NCI-H1417 treated with DMSO at 0.1 percent for 48 hours (cell line): ENCODE results near the gene CEP41.
A peak's percentile ranks its signal among the peaks of the same experiment; 100 is the strongest.
"Not testable (repeated sequence)": the region's sequence is repeated elsewhere in the genome, so short reads cannot be mapped to it uniquely, and the experiment has no call there.

Experiments used
- DNase-seq: peaks from one replicate; lab custom pipeline; 2025; lab: John Stamatoyannopoulos, UW

Gene CEP41

DNA sequence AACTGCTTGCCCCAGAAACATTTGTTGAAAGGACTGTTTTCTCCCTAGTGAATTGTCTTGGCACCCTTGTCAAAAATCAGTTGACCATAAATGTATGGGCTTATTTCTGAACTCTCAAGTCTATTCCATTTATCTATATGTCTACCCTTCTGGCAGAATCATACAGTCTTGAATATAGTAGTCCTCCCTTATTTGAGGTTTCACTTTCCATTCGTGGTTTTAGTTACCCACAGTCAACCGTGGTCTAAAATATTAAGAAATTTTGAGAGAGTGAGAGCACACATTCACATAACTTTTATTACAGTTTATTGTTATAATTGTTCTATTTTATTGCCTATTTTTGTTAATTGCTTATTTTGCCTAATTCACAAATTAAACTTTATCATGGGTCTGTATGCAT, 17.4 kb upstream of the CEP41 start:
- DNase-seq, result no peak

DNA sequence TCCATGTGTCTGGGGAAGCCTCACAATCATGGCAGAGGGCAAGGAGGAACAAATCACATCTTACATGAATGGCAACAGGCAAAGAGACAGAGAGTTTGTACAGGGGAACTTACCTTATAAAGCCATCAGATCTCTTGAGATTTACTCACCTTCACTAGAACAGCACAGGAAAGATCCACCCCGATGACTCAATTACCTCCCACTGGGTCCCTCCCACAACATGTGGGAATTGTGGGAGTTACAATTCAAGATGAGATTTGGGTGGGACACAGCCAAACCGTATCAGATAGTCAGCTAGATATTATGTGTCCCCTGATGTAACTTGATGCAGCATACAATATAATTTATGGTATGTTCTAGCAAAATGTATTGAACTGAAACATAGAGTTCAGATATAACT, 14.1 kb upstream of the CEP41 start:
- DNase-seq, result no peak

DNA sequence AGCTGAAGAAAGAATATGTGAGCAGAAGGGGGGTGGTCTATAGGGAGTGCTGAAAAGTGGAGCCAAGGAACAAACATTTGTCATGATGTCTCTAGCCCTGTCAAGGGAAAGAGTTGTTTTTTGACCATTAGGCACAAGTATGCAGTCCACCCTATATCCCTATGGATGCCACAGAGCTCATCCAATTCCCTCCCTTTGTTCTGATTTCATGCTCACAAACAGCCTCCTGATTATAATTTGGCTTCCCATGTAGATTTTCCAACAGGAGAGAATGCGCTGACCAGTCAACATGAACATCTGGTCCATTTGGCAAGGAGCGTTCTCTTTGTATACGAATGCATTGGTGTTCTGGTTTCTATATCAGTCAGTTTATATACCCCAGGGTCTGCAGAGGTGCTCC, 12.1 kb upstream of the CEP41 start:
- DNase-seq, result no peak

DNA sequence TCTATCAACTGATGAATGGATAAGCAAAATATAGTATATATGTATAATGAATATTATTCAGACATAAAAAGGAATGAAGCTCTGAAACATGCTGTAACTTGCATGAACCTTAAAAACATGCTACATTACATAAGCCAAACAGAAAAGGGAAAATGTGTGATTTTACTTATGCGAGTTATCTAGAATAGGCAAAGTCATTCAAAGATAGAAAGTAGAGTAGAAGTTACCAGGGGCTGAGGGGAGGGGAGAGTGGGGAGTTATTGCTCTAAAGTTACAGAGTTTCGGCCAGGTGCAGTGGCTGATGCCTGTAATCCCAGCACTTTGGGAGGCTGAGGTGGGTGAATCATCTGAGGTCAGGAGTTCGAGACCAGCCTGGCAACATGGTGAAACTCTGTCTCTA, 10.5 kb upstream of the CEP41 start:
- not testable (repeated sequence) for DNase-seq

DNA sequence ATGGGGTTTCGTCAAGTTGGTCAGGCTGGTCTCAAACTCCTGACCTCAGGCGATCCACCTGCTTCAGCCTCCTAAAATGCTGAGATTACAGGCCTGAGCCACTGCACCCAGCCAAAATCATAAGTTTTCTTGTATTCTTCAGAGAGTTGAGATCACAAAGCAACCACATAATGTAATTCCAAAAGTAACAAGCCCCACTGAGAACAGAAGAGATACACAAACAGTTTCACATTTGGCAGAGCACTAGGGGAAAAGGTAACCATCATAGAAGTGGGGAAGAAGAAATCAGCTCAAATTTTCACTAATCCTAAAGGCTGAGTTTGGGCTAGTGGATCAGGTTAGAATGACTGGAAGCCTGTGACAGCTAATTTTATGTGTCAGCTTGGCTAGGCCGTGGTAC, 5.4 kb upstream of the CEP41 start:
- DNase-seq, result no peak

DNA sequence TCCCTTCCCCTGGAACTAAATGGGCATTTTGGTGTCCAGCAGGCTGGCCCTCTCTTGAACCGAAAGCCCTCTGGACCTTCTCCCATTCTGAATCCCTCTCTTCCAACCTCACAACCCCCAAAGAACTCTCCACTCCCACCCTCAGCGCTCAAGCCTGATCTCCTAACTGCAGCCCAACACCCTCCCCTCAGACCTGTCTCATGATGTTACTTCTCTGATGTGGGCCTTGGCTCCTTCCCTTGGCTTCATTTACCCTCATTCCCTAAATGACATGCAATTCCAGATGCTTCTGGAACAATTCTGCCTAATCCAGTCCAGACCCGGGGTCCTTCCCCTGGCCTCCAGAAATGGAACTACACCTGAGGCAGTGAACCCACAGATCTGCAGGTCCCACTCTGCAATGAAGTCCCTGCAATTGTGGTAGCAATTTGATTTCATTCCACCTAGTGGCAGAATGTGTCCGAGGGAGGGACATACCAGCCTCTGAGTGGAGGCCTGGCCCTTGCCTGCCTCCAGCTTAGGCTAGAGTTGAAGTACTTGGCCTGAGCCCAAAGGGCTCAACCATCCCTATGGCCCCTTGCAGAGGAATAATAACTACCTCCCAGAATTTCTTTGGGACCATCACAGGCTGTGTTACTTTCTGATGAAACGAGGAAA, 4.1 kb upstream of the CEP41 start:
- DNase-seq, result no peak

DNA sequence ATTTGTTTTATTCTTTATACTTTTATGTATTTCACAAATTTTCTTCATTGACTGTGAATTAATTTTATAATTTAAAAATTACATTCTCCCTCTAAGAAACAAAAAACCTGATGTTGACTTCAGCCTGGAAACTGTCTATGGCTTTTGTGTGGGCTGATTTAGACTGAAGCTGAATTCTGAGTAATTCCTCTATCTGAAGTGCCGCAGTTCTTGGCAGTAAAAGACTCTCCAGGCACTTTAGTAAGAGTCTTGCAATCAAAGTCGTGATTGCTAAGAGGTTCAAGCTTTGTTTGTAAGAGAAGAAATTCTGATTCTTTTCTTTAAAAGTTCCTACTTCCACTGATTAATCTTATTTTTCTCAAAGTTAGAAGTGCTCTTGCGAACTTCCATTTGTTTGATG, 3.4 kb upstream of the CEP41 start:
- DNase-seq, result no peak

DNA sequence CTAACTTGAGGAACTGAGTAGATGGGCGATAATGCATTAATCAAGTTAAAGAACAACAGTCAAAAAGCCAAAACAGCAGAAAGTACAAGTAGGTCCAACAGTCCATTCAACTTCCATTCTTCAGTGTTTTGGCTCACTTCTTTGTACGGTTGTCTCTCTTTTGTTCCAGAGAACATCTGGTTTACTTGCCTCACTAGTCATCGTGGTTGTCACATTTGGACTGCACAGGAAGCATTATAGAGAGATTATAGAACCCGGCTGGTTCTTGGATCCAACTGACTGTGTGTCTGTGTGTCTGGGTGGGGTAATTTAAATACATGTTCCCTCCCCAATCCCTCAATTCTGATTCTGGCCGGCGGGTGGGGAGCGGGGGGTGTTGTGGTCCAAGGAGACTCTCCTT, 1.8 kb upstream of the CEP41 start:
- no peak for DNase-seq

DNA sequence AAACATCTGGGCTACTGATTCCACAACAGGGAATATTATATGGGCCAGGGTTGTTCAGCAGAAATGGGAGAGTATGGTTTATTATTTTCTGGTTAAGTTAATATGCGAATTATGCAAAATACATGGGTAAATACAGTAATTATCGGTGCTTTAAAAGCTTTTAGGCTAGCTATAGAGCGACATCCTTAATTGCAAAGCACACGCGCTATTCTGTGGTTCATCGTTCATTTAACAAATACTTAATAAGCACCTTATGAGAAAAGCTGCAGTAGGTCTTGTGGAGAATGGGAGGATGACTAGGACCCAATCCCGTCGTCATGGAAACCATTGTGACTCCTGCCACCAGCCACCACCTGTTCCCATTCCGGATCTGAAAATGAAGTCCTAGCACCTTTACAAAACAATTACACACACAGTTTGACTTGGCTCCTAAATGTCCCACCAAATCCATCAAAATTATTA, 623 bp upstream of the CEP41 start:
- DNase-seq, result peak; percentile 100

DNA sequence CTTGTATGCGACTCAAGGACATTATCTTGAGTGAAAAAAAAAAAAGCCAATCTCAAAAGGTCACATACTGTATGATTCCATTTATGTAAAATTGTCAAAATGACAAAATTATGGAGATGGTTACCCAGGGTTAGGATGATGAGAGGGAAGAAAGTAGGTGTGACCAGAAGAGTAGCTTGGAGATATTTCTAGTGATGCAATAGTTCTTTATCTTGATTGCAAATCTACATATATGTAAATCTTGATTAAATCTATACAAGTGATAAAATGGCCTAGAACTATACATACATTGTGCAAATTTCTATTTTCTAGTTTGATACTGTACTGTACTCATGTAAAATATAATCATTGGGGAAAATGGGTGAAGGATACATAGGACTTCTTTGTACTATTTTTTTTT, 4.6 kb downstream of the CEP41 start:
- no peak for DNase-seq

DNA sequence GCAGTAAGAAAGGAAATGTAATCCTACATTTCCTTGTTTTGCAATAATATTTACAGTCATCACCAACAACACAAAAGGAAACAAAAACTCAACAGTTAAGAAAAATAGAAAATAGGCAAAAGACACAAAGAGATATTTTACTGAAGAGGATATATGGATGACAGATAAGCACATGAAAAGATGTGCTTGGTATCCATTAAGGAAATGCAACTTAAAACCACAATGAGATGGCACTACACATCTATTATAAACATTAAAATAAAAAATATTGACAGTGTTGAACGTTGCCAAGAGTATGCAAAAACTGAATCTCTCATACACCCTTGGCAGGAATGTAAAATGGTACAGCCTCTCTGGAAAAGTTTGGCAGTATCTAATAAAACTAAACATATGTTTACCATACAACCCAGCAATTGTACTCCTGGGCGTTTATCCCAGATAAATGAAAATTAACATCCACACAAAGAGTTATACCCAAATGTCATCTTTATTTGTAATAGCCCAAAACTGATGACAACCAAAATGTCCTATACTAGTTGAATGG, 5.4 kb downstream of the CEP41 start:
- no peak for DNase-seq

DNA sequence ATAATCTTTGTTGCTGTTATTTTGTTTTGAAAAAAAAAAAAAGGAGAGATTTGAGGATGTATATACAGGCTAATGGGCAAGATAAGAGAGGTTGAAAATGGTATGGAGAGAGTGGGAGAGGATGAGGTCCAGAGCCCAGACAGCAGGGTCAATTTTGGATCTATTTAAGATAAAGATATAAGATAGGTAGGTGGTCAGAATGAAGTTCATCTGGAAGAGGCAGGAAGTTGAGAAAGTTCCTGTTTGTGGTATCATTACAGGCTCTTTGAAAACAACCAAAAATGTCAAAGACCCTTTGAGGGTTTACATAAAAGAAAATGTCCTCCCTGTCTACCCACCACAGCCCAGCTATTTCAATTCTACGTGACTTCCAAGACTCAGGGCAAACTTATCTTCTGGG, 7.5 kb downstream of the CEP41 start:
- no peak for DNase-seq

DNA sequence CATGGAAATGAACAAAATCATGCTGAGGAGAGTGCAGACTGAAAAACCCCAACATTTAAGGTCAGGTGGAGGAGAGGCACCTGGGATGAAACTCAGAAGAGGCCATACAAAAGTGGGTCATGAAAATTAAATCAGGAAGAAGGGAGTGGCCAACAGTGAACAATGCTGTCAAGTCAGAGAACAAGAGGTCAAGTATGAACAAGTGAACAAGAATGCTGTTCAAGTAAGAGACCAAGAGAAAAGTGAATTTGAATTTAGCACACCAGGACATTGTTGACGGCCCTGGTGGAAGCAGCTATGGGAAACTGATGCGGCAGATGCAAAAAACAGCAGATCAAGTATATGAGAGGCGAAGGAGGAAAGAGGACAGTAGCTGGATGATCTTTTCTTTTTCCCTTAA, 7.9 kb downstream of the CEP41 start:
- DNase-seq, result no peak

DNA sequence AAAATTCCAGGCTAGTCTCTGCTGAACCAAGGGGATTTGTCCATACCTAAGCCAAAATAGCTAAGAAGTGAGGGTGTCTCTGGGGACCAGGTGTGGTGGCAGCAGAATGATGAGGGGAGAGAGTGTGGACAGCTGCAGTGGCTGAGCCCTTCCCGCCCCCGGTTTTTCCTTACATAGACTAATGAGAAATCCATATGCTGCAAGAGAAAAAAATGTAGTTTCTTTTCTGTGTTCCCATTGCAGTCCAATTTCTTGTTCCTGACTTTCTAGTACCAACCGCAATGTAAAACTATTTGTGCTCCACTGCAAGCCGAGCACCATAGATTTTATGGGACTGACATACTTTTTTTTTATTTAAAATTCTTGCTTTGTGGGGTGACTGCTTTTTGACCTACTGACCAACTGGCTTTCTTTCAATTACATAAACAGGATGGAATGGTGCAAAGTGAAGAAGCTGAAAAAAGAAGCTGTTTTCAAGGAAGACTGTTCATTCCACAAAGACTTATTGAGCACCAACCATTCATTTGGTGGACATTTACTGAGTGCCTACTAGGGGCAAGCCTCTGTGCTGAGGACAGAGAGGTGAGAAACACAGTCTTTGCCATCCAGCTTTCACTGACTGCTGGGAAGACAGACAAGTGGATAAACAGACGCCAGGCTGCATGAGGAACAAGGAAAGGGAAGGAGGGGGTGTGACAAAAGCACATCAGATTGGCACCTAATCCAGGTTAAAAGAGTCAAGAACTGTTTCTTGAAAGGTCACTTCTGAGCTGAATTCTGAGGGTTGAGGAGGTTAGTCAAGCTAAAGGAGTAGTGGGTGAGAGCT, 9.8 kb downstream of the CEP41 start:
- DNase-seq, result peak; percentile 44

DNA sequence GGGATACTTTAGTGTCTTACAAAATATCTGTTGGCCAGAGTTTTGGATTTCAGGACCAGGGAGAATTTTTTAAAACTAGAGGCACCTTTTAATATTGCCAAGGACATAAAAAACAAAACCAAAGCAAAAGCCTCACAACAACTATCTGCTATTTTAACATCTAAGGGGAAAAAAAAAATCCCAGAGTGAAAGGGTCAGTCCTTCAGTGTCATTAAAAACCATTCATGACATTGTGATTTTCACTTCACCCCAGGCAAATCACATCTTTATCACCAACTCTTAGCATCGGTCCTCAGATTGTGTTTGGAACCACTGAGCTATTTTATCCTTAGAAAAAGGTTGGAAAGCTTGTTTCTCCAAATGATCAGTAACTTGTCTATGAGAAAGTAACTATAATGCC, 10.7 kb downstream of the CEP41 start:
- no peak for DNase-seq

DNA sequence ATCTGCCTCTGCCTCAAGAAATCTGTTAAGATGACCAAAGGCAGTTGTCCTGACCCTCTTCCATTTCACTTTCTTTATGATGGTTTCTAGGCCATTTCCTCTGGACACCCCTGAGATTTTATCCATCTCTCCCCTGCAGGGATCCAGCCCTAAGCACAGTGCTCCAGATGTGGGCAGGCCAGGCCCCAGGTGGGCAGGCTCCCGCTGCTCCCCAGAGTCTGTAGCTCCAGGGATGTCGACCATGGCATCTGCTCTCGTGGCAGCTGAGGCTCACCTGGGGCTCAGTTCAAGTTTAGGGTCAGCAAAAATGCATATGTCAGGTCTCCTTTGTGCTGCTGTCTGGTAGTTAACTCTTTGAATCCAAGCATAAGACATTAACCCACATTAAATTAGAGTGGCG, 11.8 kb downstream of the CEP41 start:
- DNase-seq, result no peak

DNA sequence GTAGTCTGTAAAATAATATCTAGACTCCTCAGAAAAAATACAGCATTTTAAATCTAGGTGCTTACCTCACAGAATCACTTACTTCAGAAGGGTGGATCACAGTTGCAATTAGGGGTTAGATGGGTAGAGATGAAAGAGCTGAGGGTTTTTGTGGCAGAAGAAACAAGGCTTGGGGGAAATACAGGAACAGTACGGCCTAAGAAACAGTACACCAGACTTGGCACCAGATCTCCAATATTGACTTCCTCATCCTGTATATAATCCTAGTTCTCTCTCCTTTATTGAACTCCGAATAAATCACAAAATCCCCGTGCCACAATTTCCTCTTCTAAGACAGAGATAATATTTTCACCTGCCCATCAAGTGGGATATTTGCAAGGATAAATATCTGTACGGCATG, 14.3 kb downstream of the CEP41 start:
- no peak for DNase-seq

DNA sequence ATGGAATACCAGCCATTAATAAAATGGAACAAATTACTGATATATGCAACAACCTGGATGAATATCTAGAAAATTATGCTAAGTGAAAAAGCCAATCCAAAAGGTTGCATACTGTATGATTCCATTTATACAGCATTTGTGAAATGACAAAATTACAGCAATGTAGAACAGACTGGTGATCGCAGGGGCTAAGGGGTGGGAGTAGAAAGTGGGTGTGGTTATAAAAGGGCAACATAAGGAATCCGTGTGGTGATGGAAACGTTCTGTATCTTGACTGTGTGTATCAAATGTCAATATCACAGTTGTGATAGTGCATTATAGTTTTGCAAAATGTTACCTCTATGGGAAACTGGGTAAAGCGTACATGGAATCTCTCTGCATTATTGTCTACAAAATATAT, 15.0 kb downstream of the CEP41 start:
- no peak for DNase-seq

DNA sequence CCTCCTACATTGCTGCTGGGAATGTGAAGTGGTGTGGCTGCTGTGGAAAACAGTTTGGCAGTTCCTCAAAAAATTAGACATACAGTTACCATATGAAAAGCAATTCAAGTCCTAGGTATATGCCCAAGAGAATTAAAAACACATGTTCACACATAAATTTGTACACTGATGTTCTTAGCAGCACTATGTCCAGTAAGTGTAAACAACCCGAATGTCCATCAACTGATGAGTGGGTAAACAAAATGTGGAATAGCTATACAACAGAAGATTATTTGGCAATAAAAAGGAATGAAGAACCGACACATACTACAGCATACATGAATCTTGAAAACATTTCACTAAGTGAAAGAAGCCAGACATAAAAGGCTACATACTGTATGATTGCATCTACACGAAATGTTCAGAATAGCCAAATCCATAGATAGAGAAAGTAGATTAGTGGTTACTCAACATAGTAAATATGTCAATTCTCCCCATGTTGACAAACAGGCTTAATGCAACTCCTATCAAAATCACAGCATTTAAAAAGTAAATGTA, 17.2 kb downstream of the CEP41 start:
- no peak for DNase-seq

DNA sequence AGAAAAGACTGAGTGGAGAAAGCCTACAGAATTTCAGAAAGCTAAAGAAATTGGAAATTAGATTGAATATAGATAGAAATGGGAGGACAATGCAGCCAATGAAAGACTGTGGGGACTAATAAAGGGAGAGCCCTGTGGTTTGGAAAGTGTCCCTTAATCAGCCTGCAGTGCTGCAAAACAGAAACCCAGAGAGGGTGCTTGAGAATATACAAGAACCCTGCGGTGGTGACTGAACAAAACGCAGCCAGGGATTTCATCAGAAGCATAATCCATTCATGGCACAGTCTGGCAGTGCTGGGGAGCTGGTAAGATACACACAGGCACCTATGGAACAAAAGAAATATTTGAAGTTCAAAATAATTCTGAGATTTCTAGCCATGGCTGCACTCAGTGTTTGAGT, 19.1 kb downstream of the CEP41 start:
- peak; percentile 76 for DNase-seq

DNA sequence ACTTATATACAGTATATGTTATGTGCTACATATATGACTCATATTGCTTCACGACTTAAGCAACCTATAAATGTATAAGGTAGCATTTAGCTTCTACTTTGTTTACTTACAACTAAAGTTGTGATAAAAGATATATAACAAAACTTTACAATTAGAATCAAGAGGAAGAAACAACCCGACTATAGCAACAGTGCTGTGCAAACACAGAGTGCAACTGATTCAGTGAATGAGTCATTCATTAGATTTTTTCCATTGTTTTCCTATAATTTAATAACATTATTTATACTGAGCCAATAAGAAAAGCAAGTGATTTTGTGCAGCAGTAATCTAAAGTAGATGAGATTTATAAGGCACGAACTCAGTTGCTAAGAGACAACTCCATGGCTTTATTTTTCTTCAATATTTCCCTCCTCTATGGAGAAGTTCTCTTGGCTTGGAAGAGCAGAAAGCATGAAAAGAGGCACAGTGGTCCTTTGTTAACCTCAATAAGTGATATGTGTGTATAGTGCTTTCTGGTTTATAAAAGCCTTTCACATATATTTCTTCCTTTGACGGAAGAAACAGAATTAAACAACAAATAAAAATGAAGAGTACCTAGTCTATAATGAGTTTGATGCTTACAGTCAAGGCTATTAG, 19.8 kb downstream of the CEP41 start:
- DNase-seq, result no peak

DNA sequence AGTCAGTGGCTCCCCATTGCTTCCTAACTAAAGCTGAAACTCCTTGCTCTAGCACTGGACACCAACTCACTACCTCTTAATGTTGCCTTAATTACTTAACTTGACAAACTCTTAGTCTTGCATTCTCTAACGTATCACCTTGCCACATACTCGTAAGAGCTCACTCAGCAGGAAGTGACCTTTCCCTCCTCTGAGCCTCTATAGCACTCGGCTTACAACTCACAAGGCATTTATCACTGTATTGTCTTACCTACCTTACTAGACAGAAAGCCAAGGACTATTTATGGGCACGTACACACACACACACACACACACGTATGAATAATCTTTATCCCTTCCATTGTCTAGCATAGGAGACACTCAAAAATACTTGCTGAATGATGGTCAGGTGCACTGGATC, 21.2 kb downstream of the CEP41 start:
- DNase-seq, result no peak

DNA sequence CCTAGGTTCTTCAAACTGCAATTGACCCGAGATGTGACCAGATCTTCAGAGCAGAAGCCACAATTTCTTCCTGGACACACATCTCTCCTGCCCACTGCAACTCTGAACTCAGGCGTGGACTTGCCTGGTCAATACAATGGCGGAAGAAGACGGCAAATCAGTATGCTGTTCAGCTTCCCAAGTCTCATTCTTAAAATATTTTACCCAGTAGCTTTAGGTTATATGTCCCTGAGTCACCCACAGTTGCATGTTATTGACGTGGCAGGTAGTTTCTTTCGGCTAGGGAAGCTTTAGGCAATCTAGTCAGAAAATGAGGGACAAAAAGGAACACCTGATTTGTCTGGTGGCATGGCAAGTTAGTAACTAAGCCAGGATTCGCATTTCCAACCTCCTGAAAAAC, 22.5 kb downstream of the CEP41 start:
- DNase-seq, result no peak
